ENCODE measurements around the gene RLF. TPM values are rescaled to one million over a fixed set of nuclear protein-coding genes. Genes with fewer than 3 reads are reported as not detected.

RLF gene
- total and polyA plus RNA-seq, 2 of the 8 experiments (the other 6 are each of a cell fraction or from before 2014, with no cell fraction given) = 4.2 to 18.0 TPM

GRCh38 chr1:40265919-40266318, 104.7 kb downstream of the RLF start:
- no peaks in the 10 kb centered on the region; a peak in 2 of 4 replicates for H3K79me2 ChIP-seq (ENCODE audit: control insufficient read depth in 1 of 2, insufficient read depth in 2 of 2, low read length in 2 of 2)
- H3K4ac ChIP-seq (replicated peaks; ENCODE audit: insufficient read length, low read depth, low read length) = no peak overlapping the region
- H2BK120ac ChIP-seq (replicated peaks; ENCODE audit: low read depth, low read length) = no peak overlapping the region
- H2BK20ac ChIP-seq (ENCODE audit: low read length) = no peak overlapping the region
- CTCF ChIA-PET (ENCODE audit: partially characterized antibody) = interaction anchor here (0.6 to 2.0 kb wide), 4 partner anchors 9 to 73 kb away, joined by 3 to 6 read pairs (median 4); no protein-coding TSS in a partner anchor
- no peak overlapping the region for H3K27ac ChIP-seq (ENCODE audit: low read depth, low read length)
- H3K4me3 ChIP-seq (ENCODE audit: extremely low read depth in 1 of 4, insufficient read depth in 2 of 4, low read depth in 3 of 4, low read length in 4 of 4) = no peak overlapping the region
- H3K56ac ChIP-seq (replicated peaks; ENCODE audit: insufficient read length, low read depth, low read length) = no peak overlapping the region
- no peak overlapping the region for H3K14ac ChIP-seq (ENCODE audit: insufficient read length)
- no peak overlapping the region for H4K8ac ChIP-seq (ENCODE audit: extremely low read depth, insufficient read depth, low read length)
- no peak overlapping the region for H4K91ac ChIP-seq (replicated peaks; ENCODE audit: insufficient read length, low read length)
- POLR2A ChIA-PET (ENCODE audit: partially characterized antibody) = no interaction called here
- no peaks in the 10 kb centered on the region for H3K9me3 ChIP-seq (ENCODE audit: insufficient read depth in 2 of 2, low read depth in 1 of 2, low read length in 1 of 2)
- no peak overlapping the region for H3K23ac ChIP-seq (ENCODE audit: insufficient read length)
- no peak overlapping the region for H3K4me2 ChIP-seq (ENCODE audit: insufficient read depth in 1 of 2, low read depth in 2 of 2, low read length in 2 of 2)
- no peak overlapping the region for H2AFZ ChIP-seq (ENCODE audit: low read length)
- H3K23me2 ChIP-seq (ENCODE audit: low read depth, low read length) = no peaks in the 10 kb centered on the region; the same call in 1 of the 2 replicates
- DNase-seq (ENCODE audit: low read depth in 1 of 2, low spot score in 2 of 2) = no peak
- H3K79me1 ChIP-seq (ENCODE audit: low read depth, low read length) = no peaks in the 10 kb centered on the region
- H4K5ac ChIP-seq (ENCODE audit: insufficient read length, low read depth, low read length) = no peak overlapping the region
- FAIRE-seq = no peak
- H2AK5ac ChIP-seq (ENCODE audit: low read depth, low read length) = no peak overlapping the region
- no peak overlapping the region for H2BK15ac ChIP-seq (ENCODE audit: low read length)
- H3K9ac ChIP-seq (replicated peaks in 1 of 4; ENCODE audit: extremely low read depth in 1 of 4, low read depth in 3 of 4, low read length in 3 of 4) = no peak overlapping the region
- H3K4me1 ChIP-seq (replicated peaks in 1 of 4; ENCODE audit: control insufficient read depth in 3 of 4, insufficient read depth in 4 of 4, low read length in 3 of 4) = no peaks in the 10 kb centered on the region
- H3K27me3 ChIP-seq (replicated peaks in 1 of 4; ENCODE audit: control insufficient read depth in 3 of 4, extremely low read depth in 1 of 4, insufficient read depth in 3 of 4, low read length in 3 of 4) = no peaks in the 10 kb centered on the region
- peaks cover 4 to 55% (median 23%) of the 10 kb centered on the region in 4 experiments; a peak in 7 of 8 replicates for H3K36me3 ChIP-seq (ENCODE audit: control insufficient read depth in 2 of 4, insufficient read depth in 4 of 4, low read length in 3 of 4)
- H3K18ac ChIP-seq (ENCODE audit: extremely low read depth, low read length) = no peak overlapping the region
- no peak overlapping the region for H2BK12ac ChIP-seq (ENCODE audit: low read depth, low read length)
- no peak overlapping the region for H2BK5ac ChIP-seq (ENCODE audit: low read depth, low read length)
- peaks cover 1 to 2% of the 10 kb centered on the region in 2 experiments for H4K20me1 ChIP-seq (replicated peaks in 1 of 2; ENCODE audit: control insufficient read depth in 1 of 2, insufficient read depth in 2 of 2, low read length in 2 of 2)
- no peak for TF ChIP-seq SIRT6 (IDR thresholded peaks at IDR 0.05; ENCODE audit: low read length)
- no peak for TF ChIP-seq TBP (IDR thresholded peaks at IDR 0.05; ENCODE audit: low read depth, low read length)
- TF ChIP-seq RBBP5 (IDR thresholded peaks at IDR 0.05; ENCODE audit: borderline replicate concordance, low read depth, low read length) = no peak
